Measurements from ENCODE around the gene ARHGAP27.

- TF ChIP-seq CTCF (conservative IDR thresholded peaks at IDR 0.05 in 1 of 2, IDR thresholded peaks at IDR 0.05 in 1 of 2; ENCODE audit: extremely low read depth in 1 of 2, insufficient read depth in 1 of 2, low read depth in 1 of 2, low read length in 2 of 2) (no peak), EZH2 (IDR thresholded peaks at IDR 0.05; ENCODE audit: borderline replicate concordance, low read length) (no peak)
Measured at GRCh38 chr17:45374501-45374900, 58.2 kb downstream of the ARHGAP27 start.
